GM21825 (cell line): ENCODE data around the gene RUNX2.

Source experiments
- ATAC-seq: cut with Tn5 transposase; IDR thresholded peaks from one replicate; pipeline ENCODE4 v1.9.1; 2021; ENCODE audit warnings: mild to moderate bottlenecking, moderate library complexity; ENCODE audit not compliant: unreplicated experiment

The RUNX2 gene

GRCh38 chr6:45609141-45609638 lies 281.1 kb downstream of the RUNX2 start:
- ATAC-seq: no peak

- no peak for ATAC-seq
These were observed 282.2 kb downstream of the RUNX2 start for GRCh38 chr6:45610374-45610773.

DNA sequence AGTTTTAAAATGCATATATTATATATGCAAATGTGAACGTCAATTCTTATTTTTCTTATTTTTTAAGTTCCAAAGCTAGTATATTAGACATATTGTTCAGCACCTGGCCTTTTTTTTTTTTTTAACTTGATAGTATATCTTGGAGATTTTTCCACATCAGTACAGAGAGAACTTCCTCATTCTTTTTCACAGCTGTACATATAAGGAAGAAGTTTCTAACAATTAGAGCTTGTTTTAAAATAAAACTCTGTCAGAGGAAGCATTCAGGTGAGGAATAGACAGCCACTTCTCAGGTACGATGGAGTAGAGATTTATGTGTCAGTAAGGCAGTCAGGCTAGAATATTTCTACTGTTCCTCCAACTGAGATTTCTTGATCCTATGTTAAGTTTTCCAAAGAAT lies 282.7 kb downstream of the RUNX2 start:
- ATAC-seq: no peak

- ATAC-seq: no peak
These were observed 283.4 kb downstream of the RUNX2 start for GRCh38 chr6:45611491-45611890.

DNA sequence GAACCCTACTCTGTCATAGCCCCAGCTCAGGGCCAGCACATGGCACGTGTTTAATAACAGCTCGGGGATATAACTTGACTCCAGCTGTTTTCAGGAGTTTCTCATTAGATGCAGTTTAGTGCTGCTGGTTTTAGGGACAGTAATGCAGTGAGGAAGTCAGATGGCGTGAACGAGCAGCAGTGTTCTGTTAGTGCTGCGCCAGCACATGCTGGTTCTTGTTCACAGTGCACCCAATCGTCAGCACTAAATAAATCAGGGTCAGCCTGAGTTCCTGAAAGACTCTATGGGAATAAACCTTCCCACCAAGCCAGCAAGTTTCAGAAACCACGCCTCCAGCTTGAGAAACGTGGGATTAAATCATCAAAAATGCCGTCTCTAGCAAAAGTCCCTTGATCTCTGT lies 285.5 kb downstream of the RUNX2 start:
- ATAC-seq: no peak

DNA sequence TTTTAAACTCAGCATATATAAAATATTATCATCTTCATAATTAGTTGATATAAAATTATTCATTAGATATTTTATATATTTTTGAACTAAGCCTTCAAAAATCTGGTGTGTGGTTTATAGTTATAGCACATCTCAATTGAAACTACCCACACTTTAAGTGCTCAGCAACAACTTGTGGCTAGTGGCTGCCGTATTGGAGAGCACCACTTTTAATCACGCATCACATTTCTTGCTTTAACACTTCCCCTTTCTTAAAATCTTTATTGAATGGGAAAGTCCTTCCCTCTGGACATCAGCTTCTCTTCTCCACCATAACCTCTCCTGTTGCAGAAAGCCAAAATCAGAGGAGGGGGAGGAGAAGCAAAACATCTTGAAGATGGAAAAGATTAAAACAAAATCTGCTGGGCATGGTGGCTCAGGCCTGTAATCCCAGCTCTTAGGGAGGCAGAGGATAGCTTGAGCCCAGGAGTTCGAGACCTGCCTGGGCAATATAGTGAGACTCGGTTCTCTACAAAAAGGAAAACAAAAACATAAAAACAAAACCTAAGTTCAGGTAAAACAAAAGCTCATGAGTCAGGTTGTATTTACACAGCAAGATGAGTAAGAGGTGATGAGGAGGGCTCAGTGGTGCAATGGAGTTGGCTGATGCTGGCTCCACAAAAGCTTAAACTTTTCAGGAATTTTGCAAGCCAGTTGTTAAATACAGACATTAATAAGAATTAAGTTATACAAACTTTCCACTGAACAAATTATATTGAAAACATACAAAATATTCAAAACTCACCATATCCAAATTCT lies 286.6 kb downstream of the RUNX2 start:
- no peak for ATAC-seq

GRCh38 chr6:45616209-45616608 lies 288.1 kb downstream of the RUNX2 start:
- no peak for ATAC-seq

DNA sequence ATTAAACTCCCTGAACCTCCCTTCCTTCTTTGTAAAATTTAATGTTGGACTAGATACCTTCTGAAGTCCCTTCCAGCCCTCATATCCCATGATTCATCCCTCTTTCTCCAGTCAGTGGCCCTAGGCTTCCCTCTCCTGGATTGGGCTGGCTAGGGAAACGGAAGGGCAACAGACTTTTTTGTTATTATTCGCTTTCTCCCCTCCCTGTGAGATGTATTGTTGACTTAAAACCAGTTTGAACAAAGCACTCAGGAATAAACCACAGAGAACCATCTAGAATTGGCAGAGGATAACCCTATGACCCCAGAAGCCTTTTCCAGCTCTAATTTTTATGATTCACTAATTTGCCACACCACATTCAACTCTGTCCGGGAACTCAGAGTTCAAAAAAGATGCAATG lies 289.3 kb downstream of the RUNX2 start:
- ATAC-seq: no peak

- no peak for ATAC-seq
These were observed 290.1 kb downstream of the RUNX2 start for GRCh38 chr6:45618259-45618658.

DNA sequence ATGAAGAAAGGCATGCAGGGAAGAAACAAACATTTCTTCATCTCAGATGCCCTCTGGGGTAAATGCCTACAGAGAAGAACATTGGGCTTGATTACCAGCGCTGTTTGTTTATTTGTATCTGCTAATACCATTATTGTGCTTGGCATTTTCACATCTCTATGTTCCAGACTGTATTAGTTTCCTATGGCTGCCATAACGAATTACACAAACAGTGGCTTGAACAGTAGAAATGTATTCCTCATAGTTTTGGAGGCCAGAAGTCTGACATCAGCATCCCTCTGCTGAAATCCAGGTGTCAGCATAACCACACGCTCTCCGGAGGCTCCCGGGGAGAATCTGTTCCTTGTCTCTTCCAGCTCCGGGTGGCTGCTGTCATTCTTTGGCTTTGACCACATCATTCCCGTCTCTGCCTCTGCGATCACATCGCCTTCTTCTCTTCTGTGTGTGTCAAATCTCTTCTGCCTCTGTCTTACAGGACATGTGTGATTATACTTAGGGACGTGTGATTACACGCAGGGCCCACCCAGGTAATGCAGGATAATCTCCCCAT lies 291.2 kb downstream of the RUNX2 start:
- ATAC-seq: no peak

DNA sequence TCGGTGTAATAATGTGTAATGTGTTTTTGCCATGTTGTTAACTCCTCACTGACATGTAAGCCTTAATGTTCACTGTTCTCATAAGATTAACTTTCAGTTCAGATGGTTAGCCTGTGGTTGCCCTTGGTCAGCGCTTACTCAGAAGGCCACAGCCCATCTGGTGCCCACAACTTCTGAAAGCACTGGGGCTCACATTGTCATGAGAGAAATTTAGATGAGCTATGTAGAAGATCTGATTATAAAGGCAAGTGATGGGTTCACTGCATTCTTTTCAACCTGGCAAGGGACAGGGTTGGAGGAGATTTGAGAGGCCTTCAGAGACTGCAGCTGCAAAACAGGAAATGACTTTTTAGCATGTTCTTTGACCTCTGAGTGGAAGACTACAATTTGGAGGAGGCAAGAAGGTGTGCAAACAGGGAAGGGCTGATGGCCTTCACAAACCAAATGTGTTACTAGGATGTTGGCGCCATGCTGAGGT lies 291.9 kb downstream of the RUNX2 start:
- ATAC-seq: no peak

GRCh38 chr6:45624228-45624627 lies 296.1 kb downstream of the RUNX2 start:
- ATAC-seq: no peak

GRCh38 chr6:45625191-45625664 lies 297.1 kb downstream of the RUNX2 start:
- no peak for ATAC-seq

GRCh38 chr6:45626087-45626891 lies 298.2 kb downstream of the RUNX2 start:
- no peak for ATAC-seq

DNA sequence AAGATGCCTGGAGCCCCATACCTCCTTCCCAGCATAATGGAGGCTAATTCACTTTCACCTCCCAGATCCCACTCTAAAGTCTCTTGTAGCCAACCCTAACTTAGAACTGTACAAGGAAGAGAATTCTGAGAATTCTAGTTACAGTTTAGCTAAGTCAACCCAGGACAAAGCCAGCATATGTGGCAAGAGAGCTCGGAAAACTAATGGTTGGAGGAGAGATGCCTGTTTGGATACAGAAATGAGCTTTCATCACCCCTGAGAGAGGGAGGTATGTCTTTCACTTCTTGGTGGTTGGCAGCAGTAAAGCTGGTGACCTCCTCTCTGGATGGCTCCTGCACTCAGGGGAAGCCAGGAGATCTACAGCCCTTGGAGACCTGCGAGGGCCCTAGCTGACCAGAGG lies 302.2 kb downstream of the RUNX2 start:
- ATAC-seq: no peak

GRCh38 chr6:45630801-45631200 lies 302.7 kb downstream of the RUNX2 start:
- no peak for ATAC-seq

GRCh38 chr6:45631396-45631795 lies 303.3 kb downstream of the RUNX2 start:
- no peak for ATAC-seq

DNA sequence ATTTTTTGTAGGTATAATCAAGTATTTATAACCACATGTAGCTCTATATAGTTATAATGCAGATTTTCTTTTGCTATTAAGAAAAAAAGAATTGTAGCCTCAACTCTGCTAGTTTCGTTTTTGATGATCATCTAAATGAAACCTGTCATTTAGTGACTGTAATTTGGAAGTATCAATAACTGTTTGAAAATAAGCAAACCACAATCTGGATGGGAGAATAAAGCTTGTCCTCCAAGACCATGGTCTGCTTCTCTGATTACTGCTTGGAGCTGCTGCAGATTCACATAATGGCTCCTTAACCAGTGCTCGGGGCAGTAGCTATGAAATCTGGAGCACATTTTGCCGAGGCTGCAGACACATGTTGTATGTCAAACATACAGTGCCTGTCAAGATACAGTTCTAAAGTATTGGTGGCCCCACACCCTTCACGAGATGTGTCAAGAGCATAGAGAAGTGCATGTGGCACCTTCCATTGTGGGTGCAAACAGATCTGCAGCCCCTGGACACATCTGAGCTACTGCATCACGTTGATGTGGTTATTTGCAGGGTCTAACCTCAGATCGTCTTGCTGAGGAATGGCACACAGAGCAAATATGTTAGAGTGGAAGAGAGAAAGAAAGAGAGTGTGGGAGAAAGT lies 305.3 kb downstream of the RUNX2 start:
- no peak for ATAC-seq

DNA sequence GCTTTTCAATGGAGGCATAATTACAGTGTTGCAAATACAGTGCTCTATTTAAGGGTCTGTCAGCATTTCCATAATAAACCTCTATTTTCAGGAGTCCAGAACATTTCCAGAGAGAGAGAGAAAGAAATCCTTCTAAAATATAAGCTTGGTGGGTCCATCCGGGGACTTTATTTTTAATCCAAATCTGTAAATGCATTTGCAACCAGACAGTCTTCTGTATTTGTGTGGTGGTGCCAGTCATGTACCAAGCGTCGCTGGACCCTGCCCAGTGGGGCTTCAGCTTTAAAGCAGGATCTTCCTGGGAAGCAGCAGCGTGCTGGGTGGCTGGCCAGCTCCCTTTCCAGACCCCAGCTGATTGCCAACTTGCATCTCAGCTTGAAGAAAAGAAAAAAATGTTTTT lies 306.1 kb downstream of the RUNX2 start:
- ATAC-seq: no peak

- ATAC-seq: no peak
These were observed 307.2 kb downstream of the RUNX2 start for GRCh38 chr6:45635284-45635867.

DNA sequence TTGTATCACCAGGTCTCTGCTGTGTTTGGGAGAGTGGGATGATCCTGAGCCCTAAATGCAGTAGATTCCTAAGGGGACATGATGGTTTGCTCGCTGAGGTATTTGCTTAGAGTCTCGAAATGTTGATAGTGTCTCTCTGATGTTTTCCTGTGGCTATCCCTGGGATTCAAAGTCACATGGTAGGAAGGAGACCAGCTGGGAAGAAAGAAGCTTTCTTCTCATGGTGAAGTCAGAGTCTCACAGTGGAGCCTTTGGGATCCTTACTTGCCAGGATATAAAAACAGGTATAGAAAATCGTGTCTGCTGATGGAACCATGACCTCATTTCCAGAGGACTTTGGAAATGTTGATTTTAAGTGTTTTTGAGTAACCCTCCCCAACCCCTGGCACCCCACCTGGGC lies 308.9 kb downstream of the RUNX2 start:
- no peak for ATAC-seq
